ENCODE data around the gene SMCP.

GRCh38 chr1:152842556-152842955 is 35.6 kb upstream of the SMCP start, which contains the start of gene LCE6A:
- TF ChIP-seq CTCF (IDR thresholded peaks at IDR 0.05) = no peak
- TF ChIP-seq REST (IDR thresholded peaks at IDR 0.05; ENCODE audit: insufficient read depth in 1 of 2, low read depth in 2 of 2, low read length in 1 of 2) = no peak

All from Panc1 (cell line).